Measurements from ENCODE around the gene RNF8. TPM values are rescaled to one million over a fixed set of nuclear protein-coding genes. Genes with fewer than 3 reads are reported as not detected.
A peak's percentile ranks its signal among the peaks of the same experiment; 100 is the strongest.

The RNF8 gene
- total and polyA plus RNA-seq, 9 of the 15 experiments (the other 6 are each of a cell fraction or from before 2014, with no cell fraction given), result 10.6 to 47.0 (median 37.5) TPM

DNA sequence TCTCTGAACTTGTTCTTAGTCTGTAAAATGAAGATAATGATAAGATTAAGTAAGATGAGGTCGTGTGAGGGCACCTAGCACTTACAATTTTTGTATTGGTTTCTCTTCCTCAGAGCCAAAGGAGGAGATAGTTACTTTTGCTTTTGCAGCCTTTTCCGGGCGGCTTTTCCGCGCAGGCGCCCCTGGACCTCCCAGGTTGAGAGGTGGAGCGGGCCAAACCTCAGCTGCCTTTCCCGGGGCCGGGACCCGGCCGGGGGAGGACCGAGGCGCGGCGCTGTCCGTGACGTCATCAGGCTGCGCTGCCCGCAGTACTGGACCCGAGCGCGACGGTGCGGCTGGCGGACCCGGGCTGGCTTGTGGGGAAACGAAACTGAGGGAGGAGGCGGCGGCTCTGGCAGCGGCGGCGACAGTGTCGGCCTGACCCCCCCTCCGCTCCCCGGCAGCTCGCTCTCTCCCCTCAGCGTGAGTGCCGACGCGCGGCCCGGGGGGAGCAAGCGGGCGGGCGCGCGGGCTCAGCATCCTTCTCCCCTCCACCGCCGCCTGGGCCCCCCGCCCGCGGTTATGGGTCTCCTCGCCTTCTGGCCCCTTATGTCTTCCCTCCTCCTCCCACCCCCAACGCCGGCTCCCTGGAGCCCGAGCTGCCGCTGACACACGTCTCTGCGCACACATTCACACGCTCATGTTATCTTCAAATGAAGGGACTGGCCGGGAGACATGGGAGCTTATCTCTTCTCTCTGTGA is 79.3 kb downstream of the RNF8 start, which contains the start of gene CMTR1 (continued):
- TF ChIP-seq, protein P1, sequence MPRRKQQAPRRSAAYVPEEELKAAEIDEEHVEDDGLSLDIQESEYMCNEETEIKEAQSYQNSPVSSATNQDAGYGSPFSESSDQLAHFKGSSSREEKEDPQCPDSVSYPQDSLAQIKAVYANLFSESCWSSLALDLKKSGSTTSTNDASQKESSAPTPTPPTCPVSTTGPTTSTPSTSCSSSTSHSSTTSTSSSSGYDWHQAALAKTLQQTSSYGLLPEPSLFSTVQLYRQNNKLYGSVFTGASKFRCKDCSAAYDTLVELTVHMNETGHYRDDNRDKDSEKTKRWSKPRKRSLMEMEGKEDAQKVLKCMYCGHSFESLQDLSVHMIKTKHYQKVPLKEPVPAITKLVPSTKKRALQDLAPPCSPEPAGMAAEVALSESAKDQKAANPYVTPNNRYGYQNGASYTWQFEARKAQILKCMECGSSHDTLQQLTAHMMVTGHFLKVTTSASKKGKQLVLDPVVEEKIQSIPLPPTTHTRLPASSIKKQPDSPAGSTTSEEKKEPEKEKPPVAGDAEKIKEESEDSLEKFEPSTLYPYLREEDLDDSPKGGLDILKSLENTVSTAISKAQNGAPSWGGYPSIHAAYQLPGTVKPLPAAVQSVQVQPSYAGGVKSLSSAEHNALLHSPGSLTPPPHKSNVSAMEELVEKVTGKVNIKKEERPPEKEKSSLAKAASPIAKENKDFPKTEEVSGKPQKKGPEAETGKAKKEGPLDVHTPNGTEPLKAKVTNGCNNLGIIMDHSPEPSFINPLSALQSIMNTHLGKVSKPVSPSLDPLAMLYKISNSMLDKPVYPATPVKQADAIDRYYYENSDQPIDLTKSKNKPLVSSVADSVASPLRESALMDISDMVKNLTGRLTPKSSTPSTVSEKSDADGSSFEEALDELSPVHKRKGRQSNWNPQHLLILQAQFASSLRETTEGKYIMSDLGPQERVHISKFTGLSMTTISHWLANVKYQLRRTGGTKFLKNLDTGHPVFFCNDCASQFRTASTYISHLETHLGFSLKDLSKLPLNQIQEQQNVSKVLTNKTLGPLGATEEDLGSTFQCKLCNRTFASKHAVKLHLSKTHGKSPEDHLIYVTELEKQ (CRISPR knock-in tag; IDR thresholded peaks at IDR 0.05), result peak; percentile 50; the same call in 1 of the 2 replicates
- TF ChIP-seq, protein P2, sequence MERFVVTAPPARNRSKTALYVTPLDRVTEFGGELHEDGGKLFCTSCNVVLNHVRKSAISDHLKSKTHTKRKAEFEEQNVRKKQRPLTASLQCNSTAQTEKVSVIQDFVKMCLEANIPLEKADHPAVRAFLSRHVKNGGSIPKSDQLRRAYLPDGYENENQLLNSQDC (CRISPR knock-in tag; IDR thresholded peaks at IDR 0.05), result no peak
- no peak for TF ChIP-seq E2F5 (CRISPR knock-in tag; IDR thresholded peaks at IDR 0.05)
- no peak for TF ChIP-seq NFXL1 (CRISPR knock-in tag; IDR thresholded peaks at IDR 0.05)
- no peak; the same call in 1 of the 2 replicates for TF ChIP-seq IRF9 (tag; IDR thresholded peaks at IDR 0.05)
- no peak for TF ChIP-seq SPI1 (IDR thresholded peaks at IDR 0.05; ENCODE audit: borderline replicate concordance, low read depth, low read length)
- peak; percentile 51 to 85; a peak in 3 of 4 replicates for TF ChIP-seq RCOR1 (IDR thresholded peaks at IDR 0.05; ENCODE audit: borderline replicate concordance in 1 of 2, low read depth in 2 of 2, low read length in 2 of 2)
- TF ChIP-seq FOXK1 (CRISPR knock-in tag; IDR thresholded peaks at IDR 0.05; ENCODE audit: borderline replicate concordance), result peak; percentile 78; the same call in 1 of the 2 replicates
- TF ChIP-seq, protein P3, sequence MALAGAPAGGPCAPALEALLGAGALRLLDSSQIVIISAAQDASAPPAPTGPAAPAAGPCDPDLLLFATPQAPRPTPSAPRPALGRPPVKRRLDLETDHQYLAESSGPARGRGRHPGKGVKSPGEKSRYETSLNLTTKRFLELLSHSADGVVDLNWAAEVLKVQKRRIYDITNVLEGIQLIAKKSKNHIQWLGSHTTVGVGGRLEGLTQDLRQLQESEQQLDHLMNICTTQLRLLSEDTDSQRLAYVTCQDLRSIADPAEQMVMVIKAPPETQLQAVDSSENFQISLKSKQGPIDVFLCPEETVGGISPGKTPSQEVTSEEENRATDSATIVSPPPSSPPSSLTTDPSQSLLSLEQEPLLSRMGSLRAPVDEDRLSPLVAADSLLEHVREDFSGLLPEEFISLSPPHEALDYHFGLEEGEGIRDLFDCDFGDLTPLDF (CRISPR knock-in tag; IDR thresholded peaks at IDR 0.05), result peak; percentile 87
- peak; percentile 85 for TF ChIP-seq PRDM10 (IDR thresholded peaks at IDR 0.05; ENCODE audit: partially characterized antibody)
- no peak for TF ChIP-seq ZNF140 (CRISPR knock-in tag; IDR thresholded peaks at IDR 0.05)
- no peak for TF ChIP-seq SMARCA4 (IDR thresholded peaks at IDR 0.05)
- TF ChIP-seq FOXK2 (conservative IDR thresholded peaks at IDR 0.05 in 1 of 2, IDR thresholded peaks at IDR 0.05 in 1 of 2; ENCODE audit: low read depth in 2 of 2), result peak in 1 of 2 experiments; percentile 47; a peak in 1 of 4 replicates
- peak; percentile 80 for TF ChIP-seq ZNF263 (CRISPR knock-in tag; IDR thresholded peaks at IDR 0.05; ENCODE audit: borderline replicate concordance)
